ENCODE data around the gene TMEM63C. TPM values are rescaled to one million over a fixed set of nuclear protein-coding genes. Genes with fewer than 3 reads are reported as not detected.
A peak's percentile ranks its signal among the peaks of the same experiment; 100 is the strongest.

TMEM63C gene
- total RNA-seq, 1 donor from 2014 or later: 0.91 TPM

GRCh38 chr14:77260199-77260598, 78.6 kb downstream of the TMEM63C start:
- TF ChIP-seq CTCF (conservative IDR thresholded peaks at IDR 0.05): no peak
- Mint-ChIP-seq H3K27ac (ENCODE audit: unreplicated experiment) (peak overlapping the region; percentile 90), H3K4me3 (no peak overlapping the region), H3K36me3 (ENCODE audit: low read depth) (no peaks in the 10 kb centered on the region), H3K9me3 (no peaks in the 10 kb centered on the region), H3K27me3 (ENCODE audit: low read depth) (peaks cover 10% of the 10 kb centered on the region), H3K4me1 (no peaks in the 10 kb centered on the region)
- DNase-seq (ENCODE audit: low read depth, low spot score): no peak

GRCh38 chr14:77260631-77261030, 79.0 kb downstream of the TMEM63C start:
- no peak for TF ChIP-seq CTCF (conservative IDR thresholded peaks at IDR 0.05)
- no peak for DNase-seq (ENCODE audit: low read depth, low spot score)
- Mint-ChIP-seq H3K27me3 (ENCODE audit: low read depth) (peaks cover 10% of the 10 kb centered on the region), H3K4me1 (no peaks in the 10 kb centered on the region), H3K9me3 (no peaks in the 10 kb centered on the region), H3K4me3 (no peak overlapping the region), H3K27ac (ENCODE audit: unreplicated experiment) (no peak overlapping the region), H3K36me3 (ENCODE audit: low read depth) (no peaks in the 10 kb centered on the region)

- TF ChIP-seq CTCF (conservative IDR thresholded peaks at IDR 0.05): no peak
- Mint-ChIP-seq H3K4me1 (no peaks in the 10 kb centered on the region), H3K27me3 (ENCODE audit: low read depth) (peaks cover 30% of the 10 kb centered on the region), H3K4me3 (no peak overlapping the region), H3K27ac (ENCODE audit: unreplicated experiment) (no peak overlapping the region), H3K9me3 (no peaks in the 10 kb centered on the region), H3K36me3 (ENCODE audit: low read depth) (no peaks in the 10 kb centered on the region)
- no peak for DNase-seq (ENCODE audit: low read depth, low spot score)
Measured at GRCh38 chr14:77264466-77265186, 83.0 kb downstream of the TMEM63C start.

GRCh38 chr14:77265187-77265515, 83.6 kb downstream of the TMEM63C start:
- H3K4me1 Mint-ChIP-seq: no peaks in the 10 kb centered on the region
- no peaks in the 10 kb centered on the region for H3K9me3 Mint-ChIP-seq
- no peak overlapping the region for H3K4me3 Mint-ChIP-seq
- no peak overlapping the region for H3K27ac Mint-ChIP-seq (ENCODE audit: unreplicated experiment)
- no peak for TF ChIP-seq CTCF (conservative IDR thresholded peaks at IDR 0.05)
- H3K27me3 Mint-ChIP-seq (ENCODE audit: low read depth): peaks cover 35% of the 10 kb centered on the region
- DNase-seq (ENCODE audit: low read depth, low spot score): no peak
- H3K36me3 Mint-ChIP-seq (ENCODE audit: low read depth): no peaks in the 10 kb centered on the region

- TF ChIP-seq CTCF (conservative IDR thresholded peaks at IDR 0.05): no peak
- Mint-ChIP-seq H3K36me3 (ENCODE audit: low read depth) (no peaks in the 10 kb centered on the region), H3K27ac (ENCODE audit: unreplicated experiment) (no peak overlapping the region), H3K9me3 (no peaks in the 10 kb centered on the region), H3K4me1 (no peaks in the 10 kb centered on the region), H3K4me3 (no peak overlapping the region), H3K27me3 (ENCODE audit: low read depth) (peaks cover 41% of the 10 kb centered on the region)
- no peak for DNase-seq (ENCODE audit: low read depth, low spot score)
Measured at GRCh38 chr14:77265561-77266335, 84.2 kb downstream of the TMEM63C start.
